Measurements from ENCODE around the gene CUL3.

CUL3 gene

GRCh38 chr2:224579411-224579810 lies 5.8 kb downstream of the CUL3 start:
- DNase-seq: no peak

- DNase-seq: no peak
Observed at GRCh38 chr2:224577541-224577940, 7.6 kb downstream of the CUL3 start.

GRCh38 chr2:224576088-224576715 lies 9.0 kb downstream of the CUL3 start:
- peak in 1 of 2 donors; percentile 45 for DNase-seq

- no peak for DNase-seq
Observed at GRCh38 chr2:224574423-224575084, 10.6 kb downstream of the CUL3 start.

GRCh38 chr2:224573724-224574123 lies 11.4 kb downstream of the CUL3 start:
- DNase-seq: no peak

- no peak for DNase-seq
Observed at GRCh38 chr2:224572338-224572737, 12.8 kb downstream of the CUL3 start.

- DNase-seq: no peak
Observed at GRCh38 chr2:224570328-224570993, 14.7 kb downstream of the CUL3 start.

- DNase-seq: no peak
Observed at GRCh38 chr2:224569654-224570053, 15.5 kb downstream of the CUL3 start.

- no peak for DNase-seq
Observed at GRCh38 chr2:224565452-224566035, 19.6 kb downstream of the CUL3 start.

- no peak for DNase-seq
Observed at GRCh38 chr2:224563537-224563936, 21.6 kb downstream of the CUL3 start.

GRCh38 chr2:224562831-224563230 lies 22.3 kb downstream of the CUL3 start:
- DNase-seq: no peak

- DNase-seq: peak in 1 of 2 donors; percentile 52
Observed at GRCh38 chr2:224561234-224562005, 23.7 kb downstream of the CUL3 start.

- DNase-seq: no peak
Observed at GRCh38 chr2:224560549-224560948, 24.6 kb downstream of the CUL3 start.

GRCh38 chr2:224557610-224558009 lies 27.6 kb downstream of the CUL3 start:
- no peak for DNase-seq

GRCh38 chr2:224556381-224556780 lies 28.8 kb downstream of the CUL3 start:
- no peak for DNase-seq

- DNase-seq: no peak
Observed at GRCh38 chr2:224555823-224556366, 29.3 kb downstream of the CUL3 start.

GRCh38 chr2:224552771-224553170 lies 32.4 kb downstream of the CUL3 start:
- DNase-seq: no peak

- no peak for DNase-seq
Observed at GRCh38 chr2:224551693-224552092, 33.5 kb downstream of the CUL3 start.

- no peak for DNase-seq
Observed at GRCh38 chr2:224546926-224547325, 38.2 kb downstream of the CUL3 start.

- no peak for DNase-seq
Observed at GRCh38 chr2:224545884-224546644, 39.1 kb downstream of the CUL3 start.

- DNase-seq: no peak
Observed at GRCh38 chr2:224543939-224544338, 41.2 kb downstream of the CUL3 start.

- DNase-seq: no peak
Observed at GRCh38 chr2:224538561-224539138, 46.5 kb downstream of the CUL3 start.

Data from bone marrow (tissue), 2 donors.